ENCODE measurements around the gene RPAP2.

Gene RPAP2

DNA sequence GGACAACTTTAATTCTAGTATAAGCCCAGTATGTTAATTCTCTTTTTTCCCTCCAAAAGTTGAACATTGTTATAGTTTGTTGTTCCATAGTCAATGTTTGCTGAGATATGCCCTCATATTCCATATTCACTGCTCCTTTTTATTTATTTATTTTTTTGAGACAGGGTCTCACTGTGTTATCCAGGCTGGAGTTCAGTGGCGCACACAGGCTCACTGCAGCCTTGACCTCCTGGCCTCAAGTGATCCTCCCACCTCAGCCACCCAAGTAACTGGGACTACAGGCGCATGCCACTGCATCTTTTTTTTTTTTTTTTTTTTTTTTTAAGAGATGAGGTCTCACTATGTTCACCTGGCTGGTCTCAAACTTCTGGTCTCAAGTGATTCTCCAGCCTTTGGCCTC lies 149.1 kb downstream of the RPAP2 start:
- DNase-seq = no peak

Data from suppressor macrophage treated with lipopolysaccharide for 1 hour (primary cell).